PC-9 (cell line): Measurements from ENCODE around the gene EPB41L2.

ENCODE experiments used
- EZH2 ChIP-seq: fragments of 200-600 bp; sonication (generic); IDR thresholded peaks from 2 replicates; pipeline ENCODE4 v1.8.0; 2017; ENCODE audit warnings: antibody characterized with exemption, low read depth
- TF ChIP-seq, protein P1 (sequence below): fragments of 200-600 bp; sonication (generic); conservative IDR thresholded peaks from 2 replicates; pipeline ENCODE4 v1.6.1; 2017; ENCODE audit warnings: mixed run types, antibody characterized with exemption, mild to moderate bottlenecking, moderate library complexity

- TF ChIP-seq, protein P1, sequence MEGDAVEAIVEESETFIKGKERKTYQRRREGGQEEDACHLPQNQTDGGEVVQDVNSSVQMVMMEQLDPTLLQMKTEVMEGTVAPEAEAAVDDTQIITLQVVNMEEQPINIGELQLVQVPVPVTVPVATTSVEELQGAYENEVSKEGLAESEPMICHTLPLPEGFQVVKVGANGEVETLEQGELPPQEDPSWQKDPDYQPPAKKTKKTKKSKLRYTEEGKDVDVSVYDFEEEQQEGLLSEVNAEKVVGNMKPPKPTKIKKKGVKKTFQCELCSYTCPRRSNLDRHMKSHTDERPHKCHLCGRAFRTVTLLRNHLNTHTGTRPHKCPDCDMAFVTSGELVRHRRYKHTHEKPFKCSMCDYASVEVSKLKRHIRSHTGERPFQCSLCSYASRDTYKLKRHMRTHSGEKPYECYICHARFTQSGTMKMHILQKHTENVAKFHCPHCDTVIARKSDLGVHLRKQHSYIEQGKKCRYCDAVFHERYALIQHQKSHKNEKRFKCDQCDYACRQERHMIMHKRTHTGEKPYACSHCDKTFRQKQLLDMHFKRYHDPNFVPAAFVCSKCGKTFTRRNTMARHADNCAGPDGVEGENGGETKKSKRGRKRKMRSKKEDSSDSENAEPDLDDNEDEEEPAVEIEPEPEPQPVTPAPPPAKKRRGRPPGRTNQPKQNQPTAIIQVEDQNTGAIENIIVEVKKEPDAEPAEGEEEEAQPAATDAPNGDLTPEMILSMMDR: no peak
- TF ChIP-seq EZH2: no peak
Observed at GRCh38 chr6:131026243-131026642, 36.8 kb downstream of the EPB41L2 start.
